Dermis blood vessel endothelial cell (primary cell): ENCODE measurements around the gene PKD2. TPM values are rescaled to one million over a fixed set of nuclear protein-coding genes. Genes with fewer than 3 reads are reported as not detected.
"Not testable (repeated sequence)": the region's sequence is repeated elsewhere in the genome, so short reads cannot be mapped to it uniquely, and the experiment has no call there.

Experiments used
- DNase-seq: peaks from one replicate; pipeline ENCODE4 v3.0.0; 2010
- total RNA-seq: library from RNA; depleted of rRNA; stranded (reverse); fragments of >200 nt; gene quantifications from 2 replicates; pipeline ENCODE4 v1.2.3, GENCODE V29; 2014

The PKD2 gene
- total RNA-seq, 1 donor from 2014 or later: 48.8 TPM

GRCh38 chr4:88119943-88120342 lies 112.5 kb downstream of the PKD2 start:
- no peak for DNase-seq

- DNase-seq: not testable (repeated sequence)
These were observed 114.8 kb downstream of the PKD2 start for GRCh38 chr4:88122260-88122659.

Other genes with a start within 250 kb of the PKD2 start
- not detected in 2 replicates for gene IBSP, start 208.1 kb upstream of the PKD2 start, total RNA-seq
- not detected in 2 replicates for gene MEPE, start 174.7 kb upstream of the PKD2 start, total RNA-seq
- gene SPP1, start 31.9 kb upstream of the PKD2 start, total RNA-seq: 4.4 and 11.6 TPM in 2 replicates
- 45.0 and 96.0 TPM in 2 replicates for gene ABCG2, start 151.0 kb downstream of the PKD2 start, total RNA-seq